ENCODE results near the gene GATAD2B.
"Not testable (repeated sequence)": the region's sequence is repeated elsewhere in the genome, so short reads cannot be mapped to it uniquely, and the experiment has no call there.

Gene GATAD2B

GRCh38 chr1:153929981-153930948 lies 7.5 kb upstream of the GATAD2B start:
- DNase-seq (ENCODE audit: low spot score) = no peak

- DNase-seq (ENCODE audit: low spot score) = no peak
Observed at GRCh38 chr1:153929426-153929825, 6.7 kb upstream of the GATAD2B start.

- DNase-seq (ENCODE audit: low spot score) = no peak
Observed at GRCh38 chr1:153928791-153929341, 6.1 kb upstream of the GATAD2B start.

- no peak for DNase-seq (ENCODE audit: low spot score)
Observed at GRCh38 chr1:153928245-153928644, 5.5 kb upstream of the GATAD2B start.

GRCh38 chr1:153926405-153926804 lies 3.6 kb upstream of the GATAD2B start:
- DNase-seq (ENCODE audit: low spot score) = no peak

GRCh38 chr1:153922076-153922971 lies 448 bp downstream of the GATAD2B start:
- no peak for DNase-seq (ENCODE audit: low spot score)

- no peak for DNase-seq (ENCODE audit: low spot score)
Observed at GRCh38 chr1:153921803-153922075, 1.0 kb downstream of the GATAD2B start.

GRCh38 chr1:153921080-153921802 lies 1.5 kb downstream of the GATAD2B start:
- no peak for DNase-seq (ENCODE audit: low spot score)

- no peak for DNase-seq (ENCODE audit: low spot score)
Observed at GRCh38 chr1:153919876-153920852, 2.6 kb downstream of the GATAD2B start.

- no peak for DNase-seq (ENCODE audit: low spot score)
Observed at GRCh38 chr1:153916297-153916696, 6.5 kb downstream of the GATAD2B start.

GRCh38 chr1:153912349-153912748 lies 10.4 kb downstream of the GATAD2B start:
- no peak for DNase-seq (ENCODE audit: low spot score)

- not testable (repeated sequence) for DNase-seq (ENCODE audit: low spot score)
Observed at GRCh38 chr1:153910560-153910959, 12.2 kb downstream of the GATAD2B start.

- no peak for DNase-seq (ENCODE audit: low spot score)
Observed at GRCh38 chr1:153908071-153908470, 14.7 kb downstream of the GATAD2B start.

- no peak for DNase-seq (ENCODE audit: low spot score)
Observed at GRCh38 chr1:153907134-153907533, 15.6 kb downstream of the GATAD2B start.

- no peak for DNase-seq (ENCODE audit: low spot score)
Observed at GRCh38 chr1:153906396-153906795, 16.4 kb downstream of the GATAD2B start.

- not testable (repeated sequence) for DNase-seq (ENCODE audit: low spot score)
Observed at GRCh38 chr1:153905908-153906307, 16.9 kb downstream of the GATAD2B start.

GRCh38 chr1:153903841-153904455 lies 18.8 kb downstream of the GATAD2B start:
- no peak for DNase-seq (ENCODE audit: low spot score)

GRCh38 chr1:153899509-153899908 lies 23.3 kb downstream of the GATAD2B start:
- DNase-seq (ENCODE audit: low spot score) = no peak

- not testable (repeated sequence) for DNase-seq (ENCODE audit: low spot score)
Observed at GRCh38 chr1:153895866-153896265, 26.9 kb downstream of the GATAD2B start.

GRCh38 chr1:153891042-153891441 lies 31.7 kb downstream of the GATAD2B start:
- not testable (repeated sequence) for DNase-seq (ENCODE audit: low spot score)
